ENCODE measurements around the gene GPR158.

The GPR158 gene

DNA sequence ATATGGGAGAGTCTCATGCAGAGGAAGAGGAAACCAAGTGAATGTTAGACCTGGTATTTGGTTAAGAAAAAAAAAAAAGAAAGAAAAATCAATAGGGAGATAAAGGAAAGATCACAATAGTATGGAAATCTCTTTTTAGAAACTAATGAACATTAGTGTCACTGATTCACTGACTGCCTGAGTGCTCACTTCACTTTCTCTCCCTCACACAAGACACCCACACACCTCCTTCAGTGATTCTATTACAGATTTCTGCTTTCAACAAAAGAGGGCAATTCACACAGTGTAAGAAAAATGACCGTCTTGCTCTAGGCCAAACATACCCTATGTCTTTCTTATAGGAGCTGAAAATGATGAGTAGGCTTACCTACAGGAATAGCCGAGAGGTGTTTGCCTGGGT, 6.0 kb downstream of the GPR158 start:
- Histone ChIP-seq H3K36me3 (replicated peaks) (no peaks in the 10 kb centered on the region), H3K4me3 (ENCODE audit: low read depth, low read length) (no peak overlapping the region), H3K27me3 (replicated peaks) (peaks cover 20% of the 10 kb centered on the region), H3K27ac (no peak overlapping the region)
- in situ Hi-C loops (cut with HindIII; ENCODE audit: low pct_ligation_motif_present, low sequenced_read_pairs): no loop called here
- TF ChIP-seq, protein P1, sequence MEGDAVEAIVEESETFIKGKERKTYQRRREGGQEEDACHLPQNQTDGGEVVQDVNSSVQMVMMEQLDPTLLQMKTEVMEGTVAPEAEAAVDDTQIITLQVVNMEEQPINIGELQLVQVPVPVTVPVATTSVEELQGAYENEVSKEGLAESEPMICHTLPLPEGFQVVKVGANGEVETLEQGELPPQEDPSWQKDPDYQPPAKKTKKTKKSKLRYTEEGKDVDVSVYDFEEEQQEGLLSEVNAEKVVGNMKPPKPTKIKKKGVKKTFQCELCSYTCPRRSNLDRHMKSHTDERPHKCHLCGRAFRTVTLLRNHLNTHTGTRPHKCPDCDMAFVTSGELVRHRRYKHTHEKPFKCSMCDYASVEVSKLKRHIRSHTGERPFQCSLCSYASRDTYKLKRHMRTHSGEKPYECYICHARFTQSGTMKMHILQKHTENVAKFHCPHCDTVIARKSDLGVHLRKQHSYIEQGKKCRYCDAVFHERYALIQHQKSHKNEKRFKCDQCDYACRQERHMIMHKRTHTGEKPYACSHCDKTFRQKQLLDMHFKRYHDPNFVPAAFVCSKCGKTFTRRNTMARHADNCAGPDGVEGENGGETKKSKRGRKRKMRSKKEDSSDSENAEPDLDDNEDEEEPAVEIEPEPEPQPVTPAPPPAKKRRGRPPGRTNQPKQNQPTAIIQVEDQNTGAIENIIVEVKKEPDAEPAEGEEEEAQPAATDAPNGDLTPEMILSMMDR (IDR thresholded peaks at IDR 0.05; ENCODE audit: low read depth, low read length, missing control alignments): no peak
- DNase-seq: no peak

DNA sequence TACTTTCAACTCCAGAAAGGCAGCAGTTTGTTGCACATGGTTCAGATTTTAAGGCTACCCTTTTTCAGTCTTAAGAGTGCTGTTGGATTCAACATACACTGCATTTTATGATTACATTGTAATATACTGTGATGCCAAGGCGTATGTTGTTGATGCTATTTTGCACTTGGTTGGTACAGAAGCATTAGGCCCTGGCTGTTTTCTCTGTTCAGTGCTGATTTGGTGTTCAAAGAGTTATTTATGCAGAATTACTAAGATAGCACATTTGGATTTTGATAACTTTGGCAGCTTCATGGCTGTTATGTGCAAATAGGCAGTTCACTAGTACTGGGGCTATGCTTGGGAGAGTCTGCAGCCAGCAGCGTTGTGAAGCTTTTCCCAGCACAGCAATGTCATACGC, 7.8 kb downstream of the GPR158 start:
- H3K36me3 ChIP-seq (replicated peaks): no peaks in the 10 kb centered on the region
- H3K27me3 ChIP-seq (replicated peaks): peaks cover 2% of the 10 kb centered on the region
- in situ Hi-C loops (cut with HindIII; ENCODE audit: low pct_ligation_motif_present, low sequenced_read_pairs): no loop called here
- DNase-seq: no peak
- TF ChIP-seq, protein P1 (IDR thresholded peaks at IDR 0.05; ENCODE audit: low read depth, low read length, missing control alignments): no peak
- no peak overlapping the region for H3K4me3 ChIP-seq (ENCODE audit: low read depth, low read length)
- H3K27ac ChIP-seq: no peak overlapping the region

DNA sequence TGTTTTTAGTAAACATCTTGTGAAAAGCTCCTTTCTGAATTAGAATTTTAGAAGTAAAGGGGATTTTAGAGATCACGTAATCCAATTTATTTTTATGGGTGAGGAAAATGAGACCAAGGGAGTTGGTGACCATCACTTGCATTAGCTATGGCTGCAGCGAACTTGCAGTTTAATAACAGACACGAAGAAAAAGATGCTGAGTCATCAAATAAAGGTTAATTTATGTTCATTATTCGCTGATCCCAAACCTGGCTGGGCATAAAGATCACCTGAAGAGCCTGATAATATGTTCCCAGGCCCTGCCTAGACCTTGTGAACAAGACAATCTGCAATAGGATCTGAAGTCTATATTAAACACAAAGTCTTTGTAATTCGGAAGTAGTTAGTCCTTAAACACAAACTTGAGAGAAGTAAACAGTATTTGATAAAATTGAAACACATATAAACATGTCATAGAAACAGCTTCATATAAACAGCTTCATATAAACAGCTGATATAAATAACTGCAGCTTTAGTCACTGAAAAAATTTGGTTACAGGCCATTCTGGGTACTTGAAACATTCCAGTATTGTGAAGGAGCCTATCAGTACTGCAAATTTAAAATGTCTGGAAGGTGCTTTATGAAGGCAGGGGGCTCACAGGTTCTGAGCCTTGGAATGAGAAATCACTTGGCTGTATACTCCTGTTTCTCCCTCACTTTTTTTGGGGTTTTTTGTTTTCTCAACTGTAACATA, 16.5 kb downstream of the GPR158 start:
- TF ChIP-seq, protein P1 (IDR thresholded peaks at IDR 0.05; ENCODE audit: low read depth, low read length, missing control alignments): no peak
- Histone ChIP-seq H3K4me3 (ENCODE audit: low read depth, low read length) (no peak overlapping the region), H3K36me3 (replicated peaks) (no peaks in the 10 kb centered on the region), H3K27ac (no peak overlapping the region), H3K27me3 (replicated peaks) (no peaks in the 10 kb centered on the region)
- in situ Hi-C loops (cut with HindIII; ENCODE audit: low pct_ligation_motif_present, low sequenced_read_pairs): no loop called here
- DNase-seq: no peak

DNA sequence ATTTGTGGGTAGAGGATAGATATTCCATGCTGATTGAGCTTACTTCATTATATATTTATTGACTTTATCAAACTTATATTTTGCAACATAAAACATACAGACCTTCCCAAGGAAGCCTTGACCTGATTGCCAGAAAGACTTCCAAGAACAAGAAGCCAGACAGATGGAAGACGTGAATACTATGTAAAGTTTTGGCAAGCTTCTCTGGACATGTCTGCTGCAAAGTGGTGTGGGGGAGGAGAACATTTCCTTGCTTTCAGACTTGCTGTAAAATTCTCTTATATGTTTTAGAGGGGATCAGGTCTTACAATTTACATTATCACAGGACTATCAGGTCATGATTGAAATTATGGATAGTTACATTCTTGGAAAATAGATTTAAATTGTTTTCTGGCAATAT, 23.4 kb downstream of the GPR158 start:
- Histone ChIP-seq H3K27me3 (replicated peaks) (no peaks in the 10 kb centered on the region), H3K27ac (no peak overlapping the region), H3K36me3 (replicated peaks) (no peaks in the 10 kb centered on the region), H3K4me3 (ENCODE audit: low read depth, low read length) (no peak overlapping the region)
- no peak for DNase-seq
- in situ Hi-C loops (cut with HindIII; ENCODE audit: low pct_ligation_motif_present, low sequenced_read_pairs): no loop called here
- TF ChIP-seq, protein P1 (IDR thresholded peaks at IDR 0.05; ENCODE audit: low read depth, low read length, missing control alignments): no peak

DNA sequence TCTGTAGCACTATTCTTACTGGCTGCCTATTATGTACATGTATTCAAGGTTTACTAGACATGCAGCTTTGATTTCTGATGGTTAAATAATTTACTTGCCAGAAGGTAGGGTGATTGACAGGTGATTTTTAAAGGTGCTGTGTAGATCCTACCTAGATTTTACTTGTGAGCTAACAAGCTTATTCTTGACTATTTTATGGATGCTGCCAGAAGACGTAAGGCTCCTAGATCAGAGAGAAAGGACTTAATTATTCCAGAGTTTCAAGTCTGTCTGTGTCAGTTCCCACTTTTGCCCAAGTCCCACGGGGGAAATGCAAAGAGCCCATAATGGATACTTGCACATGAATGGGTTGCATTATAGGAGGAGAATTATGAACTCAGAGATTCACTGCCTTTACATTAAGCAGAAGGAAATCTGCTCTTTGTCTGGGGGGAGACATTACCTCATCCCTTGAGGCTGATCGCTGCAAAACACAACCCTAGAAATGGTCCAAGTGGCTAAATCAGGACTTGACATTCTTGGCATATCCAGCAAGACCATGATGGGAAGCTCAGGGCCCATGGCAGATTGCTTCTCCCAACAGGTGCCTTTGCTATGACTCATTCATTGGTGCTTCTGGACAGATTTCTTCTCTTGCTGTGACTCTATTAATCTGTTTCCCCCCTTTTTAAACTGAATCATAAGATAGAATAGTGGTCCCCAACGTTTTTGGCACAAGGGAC, 32.1 kb downstream of the GPR158 start:
- no peak for DNase-seq
- no peak overlapping the region for H3K4me3 ChIP-seq (ENCODE audit: low read depth, low read length)
- no peak overlapping the region for H3K27ac ChIP-seq
- in situ Hi-C loops (cut with HindIII; ENCODE audit: low pct_ligation_motif_present, low sequenced_read_pairs): no loop called here
- H3K36me3 ChIP-seq (replicated peaks): no peaks in the 10 kb centered on the region
- H3K27me3 ChIP-seq (replicated peaks): no peaks in the 10 kb centered on the region
- TF ChIP-seq, protein P1 (IDR thresholded peaks at IDR 0.05; ENCODE audit: low read depth, low read length, missing control alignments): no peak
